HepG2 (cell line): ENCODE measurements around the gene APOC3. TPM values are rescaled to one million over a fixed set of nuclear protein-coding genes. Genes with fewer than 3 reads are reported as not detected.

ENCODE experiments used
- MAZ ChIP-seq, 2 experiments: sonication (generic) in 1 of 2; formaldehyde crosslinking in 1 of 2; IDR thresholded peaks; 2 replicates each; pipeline versions ENCODE4 v1.5.0 to v1.6.1; 2012 to 2020; ENCODE audit warnings: low read depth in 2 of 2, mild to moderate bottlenecking in 2 of 2, borderline replicate concordance in 1 of 2, improper control_type of control experiment in 1 of 2, low read length in 1 of 2, missing genetic modification reagents in 1 of 2, moderate library complexity in 1 of 2
- MED1 ChIP-seq: sonication (generic); formaldehyde crosslinking; IDR thresholded peaks from 2 replicates; pipeline ENCODE4 v1.4.0; 2020; ENCODE audit warnings: missing genetic modification reagents
- MIER2 ChIP-seq: IDR thresholded peaks from 2 replicates; pipeline ENCODE4 v1.6.1; 2016; ENCODE audit warnings: missing biosample characterization, missing genetic modification reagents
- NFYC ChIP-seq: IDR thresholded peaks from 2 replicates; pipeline ENCODE4 v1.6.1; 2016; ENCODE audit warnings: missing genetic modification reagents, missing compliant biosample characterization
- PCBP1 ChIP-seq: fragments of 200-400 bp; formaldehyde crosslinking; IDR thresholded peaks from 2 replicates; pipeline ENCODE4 v1.6.1; 2017; ENCODE audit warnings: mild to moderate bottlenecking, low read depth, low read length, borderline replicate concordance
- PHF8 ChIP-seq: sonication (generic); formaldehyde crosslinking; IDR thresholded peaks from 2 replicates; pipeline ENCODE4 v1.5.0; 2020; ENCODE audit warnings: missing genetic modification reagents
- ZBTB42 ChIP-seq: sonication (generic); formaldehyde crosslinking; IDR thresholded peaks from 2 replicates; pipeline ENCODE4 v1.5.0; 2020; ENCODE audit warnings: mild to moderate bottlenecking, missing genetic modification reagents
- ZBTB8A ChIP-seq: sonication (generic); formaldehyde crosslinking; IDR thresholded peaks from 2 replicates; pipeline ENCODE4 v1.4.0; 2020; ENCODE audit warnings: mild to moderate bottlenecking, low read depth, missing genetic modification reagents, borderline replicate concordance
- ZNF225 ChIP-seq: sonication (generic); formaldehyde crosslinking; IDR thresholded peaks from 2 replicates; pipeline ENCODE4 v1.4.0; 2020; ENCODE audit warnings: mild to moderate bottlenecking, missing genetic modification reagents
- ZNF343 ChIP-seq: sonication (generic); formaldehyde crosslinking; IDR thresholded peaks from 2 replicates; pipeline ENCODE4 v1.4.0; 2020; ENCODE audit warnings: mild to moderate bottlenecking, missing genetic modification reagents
- ZNF354B ChIP-seq: sonication (generic); formaldehyde crosslinking; IDR thresholded peaks from 2 replicates; pipeline ENCODE4 v1.8.0; 2022; ENCODE audit warnings: mild to moderate bottlenecking, missing genetic modification reagents
- ZNF530 ChIP-seq: sonication (generic); formaldehyde crosslinking; IDR thresholded peaks from 2 replicates; pipeline ENCODE4 v1.5.0; 2020; ENCODE audit warnings: low read depth, mild to moderate bottlenecking, missing genetic modification reagents
- polyA plus RNA-seq, 8 experiments: library from polyadenylated mRNA; depleted of rRNA in 3 of 8; stranded (reverse) in 7 of 8; unstranded in 1 of 8; fragments of >200 nt; fragmentation: Illumina TruSeq in 4 of 8; extraction: Trizol in 4 of 8; gene quantifications; 2 replicates each; pipeline versions ENCODE4 v1.2.1 to v1.2.3, GENCODE V29; 2011 to 2016; ENCODE audit warnings: low read depth in 4 of 8, missing spikeins in 1 of 8, mixed read lengths in 1 of 8; ENCODE audit not compliant: insufficient read depth in 1 of 8
- total RNA-seq, 5 experiments: library from RNA; depleted of rRNA; stranded (reverse); fragments of >200 nt; fragmentation: Illumina TruSeq; extraction: Trizol; gene quantifications; 2 replicates each; pipeline ENCODE4 v1.2.3, GENCODE V29; 2016; ENCODE audit warnings: low read depth in 1 of 5
- TF ChIP-seq, protein P1 (sequence below): sonication (generic); formaldehyde crosslinking; IDR thresholded peaks from 2 replicates; pipeline ENCODE4 v1.4.0; 2020; ENCODE audit warnings: missing genetic modification reagents
- TF ChIP-seq, protein P2 (sequence below): sonication (generic); formaldehyde crosslinking; IDR thresholded peaks from 2 replicates; pipeline ENCODE4 v1.5.0; 2020; ENCODE audit warnings: missing genetic modification reagents
- TF ChIP-seq, protein P3 (sequence below): sonication (generic); formaldehyde crosslinking; IDR thresholded peaks from 2 replicates; pipeline ENCODE4 v1.9.0; 2021; ENCODE audit warnings: mild to moderate bottlenecking, missing genetic modification reagents
- TF ChIP-seq, protein P4 (sequence below): IDR thresholded peaks from 2 replicates; pipeline ENCODE4 v1.6.1; 2016; ENCODE audit warnings: missing genetic modification reagents, missing compliant biosample characterization

The APOC3 gene
- total and polyA plus RNA-seq, 2 of the 13 experiments (the other 11 are each of a cell fraction or from before 2014, with no cell fraction given), result 314 to 687 TPM

DNA sequence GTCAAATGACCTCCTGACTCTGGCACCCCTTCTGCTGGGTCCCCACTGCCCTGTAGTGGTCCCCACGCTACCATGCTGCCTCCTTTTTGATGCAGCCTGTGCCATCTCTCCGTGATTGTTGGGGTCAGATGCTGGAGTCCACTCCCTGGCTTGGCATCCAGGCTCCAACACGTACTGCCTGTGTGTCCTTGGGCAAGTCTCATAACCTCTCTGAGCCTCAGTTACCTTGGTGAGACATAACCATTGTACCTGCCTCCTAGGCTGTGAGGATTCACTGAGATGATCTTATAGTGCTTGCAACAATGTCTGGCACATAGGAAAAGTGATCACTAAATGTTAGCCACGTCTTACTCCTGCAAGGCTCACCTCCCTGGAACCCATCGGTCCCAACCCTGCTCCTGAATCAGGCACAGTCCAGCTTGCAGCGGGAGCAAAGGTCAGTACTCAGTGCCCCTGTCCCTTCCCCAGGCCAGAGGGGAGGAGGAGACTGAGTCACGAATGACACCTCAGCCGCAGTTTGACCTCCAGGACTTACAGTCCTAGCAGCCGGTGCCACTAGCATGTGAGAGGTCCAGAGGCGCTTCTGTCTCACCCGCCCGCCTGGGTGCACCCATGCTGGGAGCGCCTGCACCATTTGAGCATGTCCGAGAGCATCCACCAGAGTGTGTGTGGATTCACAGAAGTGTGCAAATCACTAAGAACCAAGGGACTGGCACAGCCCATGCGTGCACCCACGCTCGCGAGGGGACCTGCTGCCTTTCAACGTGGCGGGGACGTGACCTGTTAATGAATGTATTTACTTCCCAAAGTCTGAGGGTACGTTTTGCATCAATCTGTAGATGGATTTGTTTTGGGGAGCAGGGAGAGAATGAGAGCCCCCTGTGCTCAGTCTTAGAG is 3.6 kb upstream of the APOC3 start (continued):
- TF ChIP-seq, protein P1, sequence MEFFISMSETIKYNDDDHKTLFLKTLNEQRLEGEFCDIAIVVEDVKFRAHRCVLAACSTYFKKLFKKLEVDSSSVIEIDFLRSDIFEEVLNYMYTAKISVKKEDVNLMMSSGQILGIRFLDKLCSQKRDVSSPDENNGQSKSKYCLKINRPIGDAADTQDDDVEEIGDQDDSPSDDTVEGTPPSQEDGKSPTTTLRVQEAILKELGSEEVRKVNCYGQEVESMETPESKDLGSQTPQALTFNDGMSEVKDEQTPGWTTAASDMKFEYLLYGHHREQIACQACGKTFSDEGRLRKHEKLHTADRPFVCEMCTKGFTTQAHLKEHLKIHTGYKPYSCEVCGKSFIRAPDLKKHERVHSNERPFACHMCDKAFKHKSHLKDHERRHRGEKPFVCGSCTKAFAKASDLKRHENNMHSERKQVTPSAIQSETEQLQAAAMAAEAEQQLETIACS (CRISPR knock-in tag), result no peak; the same call in 1 of the 2 replicates
- TF ChIP-seq ZNF354B (CRISPR knock-in tag), result no peak
- no peak for TF ChIP-seq ZNF343 (CRISPR knock-in tag)
- TF ChIP-seq, protein P2, sequence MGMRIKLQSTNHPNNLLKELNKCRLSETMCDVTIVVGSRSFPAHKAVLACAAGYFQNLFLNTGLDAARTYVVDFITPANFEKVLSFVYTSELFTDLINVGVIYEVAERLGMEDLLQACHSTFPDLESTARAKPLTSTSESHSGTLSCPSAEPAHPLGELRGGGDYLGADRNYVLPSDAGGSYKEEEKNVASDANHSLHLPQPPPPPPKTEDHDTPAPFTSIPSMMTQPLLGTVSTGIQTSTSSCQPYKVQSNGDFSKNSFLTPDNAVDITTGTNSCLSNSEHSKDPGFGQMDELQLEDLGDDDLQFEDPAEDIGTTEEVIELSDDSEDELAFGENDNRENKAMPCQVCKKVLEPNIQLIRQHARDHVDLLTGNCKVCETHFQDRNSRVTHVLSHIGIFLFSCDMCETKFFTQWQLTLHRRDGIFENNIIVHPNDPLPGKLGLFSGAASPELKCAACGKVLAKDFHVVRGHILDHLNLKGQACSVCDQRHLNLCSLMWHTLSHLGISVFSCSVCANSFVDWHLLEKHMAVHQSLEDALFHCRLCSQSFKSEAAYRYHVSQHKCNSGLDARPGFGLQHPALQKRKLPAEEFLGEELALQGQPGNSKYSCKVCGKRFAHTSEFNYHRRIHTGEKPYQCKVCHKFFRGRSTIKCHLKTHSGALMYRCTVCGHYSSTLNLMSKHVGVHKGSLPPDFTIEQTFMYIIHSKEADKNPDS (CRISPR knock-in tag), result 0 out of 2 replicates have a peak, but pooled peaks have one; percentile 6
- no peak for TF ChIP-seq PCBP1
- no peak for TF ChIP-seq NFYC (CRISPR knock-in tag)
- TF ChIP-seq ZBTB8A (CRISPR knock-in tag), result no peak
- no peak for TF ChIP-seq MAZ (IDR thresholded peaks at IDR 0.05; ENCODE audit: borderline replicate concordance, low read depth, low read length)
- no peak for TF ChIP-seq MAZ (CRISPR knock-in tag; IDR thresholded peaks at IDR 0.05; ENCODE audit: low read depth)
- no peak for TF ChIP-seq ZBTB42 (CRISPR knock-in tag)
- no peak for TF ChIP-seq ZNF530 (CRISPR knock-in tag)
- TF ChIP-seq, protein P3, sequence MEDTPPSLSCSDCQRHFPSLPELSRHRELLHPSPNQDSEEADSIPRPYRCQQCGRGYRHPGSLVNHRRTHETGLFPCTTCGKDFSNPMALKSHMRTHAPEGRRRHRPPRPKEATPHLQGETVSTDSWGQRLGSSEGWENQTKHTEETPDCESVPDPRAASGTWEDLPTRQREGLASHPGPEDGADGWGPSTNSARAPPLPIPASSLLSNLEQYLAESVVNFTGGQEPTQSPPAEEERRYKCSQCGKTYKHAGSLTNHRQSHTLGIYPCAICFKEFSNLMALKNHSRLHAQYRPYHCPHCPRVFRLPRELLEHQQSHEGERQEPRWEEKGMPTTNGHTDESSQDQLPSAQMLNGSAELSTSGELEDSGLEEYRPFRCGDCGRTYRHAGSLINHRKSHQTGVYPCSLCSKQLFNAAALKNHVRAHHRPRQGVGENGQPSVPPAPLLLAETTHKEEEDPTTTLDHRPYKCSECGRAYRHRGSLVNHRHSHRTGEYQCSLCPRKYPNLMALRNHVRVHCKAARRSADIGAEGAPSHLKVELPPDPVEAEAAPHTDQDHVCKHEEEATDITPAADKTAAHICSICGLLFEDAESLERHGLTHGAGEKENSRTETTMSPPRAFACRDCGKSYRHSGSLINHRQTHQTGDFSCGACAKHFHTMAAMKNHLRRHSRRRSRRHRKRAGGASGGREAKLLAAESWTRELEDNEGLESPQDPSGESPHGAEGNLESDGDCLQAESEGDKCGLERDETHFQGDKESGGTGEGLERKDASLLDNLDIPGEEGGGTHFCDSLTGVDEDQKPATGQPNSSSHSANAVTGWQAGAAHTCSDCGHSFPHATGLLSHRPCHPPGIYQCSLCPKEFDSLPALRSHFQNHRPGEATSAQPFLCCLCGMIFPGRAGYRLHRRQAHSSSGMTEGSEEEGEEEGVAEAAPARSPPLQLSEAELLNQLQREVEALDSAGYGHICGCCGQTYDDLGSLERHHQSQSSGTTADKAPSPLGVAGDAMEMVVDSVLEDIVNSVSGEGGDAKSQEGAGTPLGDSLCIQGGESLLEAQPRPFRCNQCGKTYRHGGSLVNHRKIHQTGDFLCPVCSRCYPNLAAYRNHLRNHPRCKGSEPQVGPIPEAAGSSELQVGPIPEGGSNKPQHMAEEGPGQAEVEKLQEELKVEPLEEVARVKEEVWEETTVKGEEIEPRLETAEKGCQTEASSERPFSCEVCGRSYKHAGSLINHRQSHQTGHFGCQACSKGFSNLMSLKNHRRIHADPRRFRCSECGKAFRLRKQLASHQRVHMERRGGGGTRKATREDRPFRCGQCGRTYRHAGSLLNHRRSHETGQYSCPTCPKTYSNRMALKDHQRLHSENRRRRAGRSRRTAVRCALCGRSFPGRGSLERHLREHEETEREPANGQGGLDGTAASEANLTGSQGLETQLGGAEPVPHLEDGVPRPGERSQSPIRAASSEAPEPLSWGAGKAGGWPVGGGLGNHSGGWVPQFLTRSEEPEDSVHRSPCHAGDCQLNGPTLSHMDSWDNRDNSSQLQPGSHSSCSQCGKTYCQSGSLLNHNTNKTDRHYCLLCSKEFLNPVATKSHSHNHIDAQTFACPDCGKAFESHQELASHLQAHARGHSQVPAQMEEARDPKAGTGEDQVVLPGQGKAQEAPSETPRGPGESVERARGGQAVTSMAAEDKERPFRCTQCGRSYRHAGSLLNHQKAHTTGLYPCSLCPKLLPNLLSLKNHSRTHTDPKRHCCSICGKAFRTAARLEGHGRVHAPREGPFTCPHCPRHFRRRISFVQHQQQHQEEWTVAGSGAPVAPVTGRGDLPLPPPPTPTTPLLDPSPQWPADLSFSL, result no peak
- TF ChIP-seq ZNF225 (CRISPR knock-in tag), result no peak
- no peak for TF ChIP-seq MED1
- TF ChIP-seq, protein P4, sequence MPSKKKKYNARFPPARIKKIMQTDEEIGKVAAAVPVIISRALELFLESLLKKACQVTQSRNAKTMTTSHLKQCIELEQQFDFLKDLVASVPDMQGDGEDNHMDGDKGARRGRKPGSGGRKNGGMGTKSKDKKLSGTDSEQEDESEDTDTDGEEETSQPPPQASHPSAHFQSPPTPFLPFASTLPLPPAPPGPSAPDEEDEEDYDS (CRISPR knock-in tag), result no peak
- no peak for TF ChIP-seq MIER2 (CRISPR knock-in tag)
- no peak for TF ChIP-seq PHF8
